Stimulated activated CD8-positive, alpha-beta memory T cell treated with anti-CD3 and anti-CD28 coated beads, Interleukin-12 subunit alpha, Interleukin-12 subunit beta, amount 100 ng/mL, for 4 hours (primary cell): ENCODE data around the gene MAGT1.
"Not testable (repeated sequence)": the region's sequence is repeated elsewhere in the genome, so short reads cannot be mapped to it uniquely, and the experiment has no call there.

ENCODE experiments used
- DNase-seq: peaks from one replicate; pipeline ENCODE4 v3.0.0-alpha.2; 2020; ENCODE audit warnings: low read depth

The MAGT1 gene

GRCh38 chrX:77894921-77895886, at the start of gene MAGT1:
Gene MAGT1, minus strand, starts transcription at chrX:77895435. Its CDS starts 25 bp downstream, at chrX:77895410.
- peak; percentile 74 for DNase-seq

- DNase-seq: not testable (repeated sequence)
Observed at GRCh38 chrX:77945031-77945430, 49.8 kb upstream of the MAGT1 start.

DNA sequence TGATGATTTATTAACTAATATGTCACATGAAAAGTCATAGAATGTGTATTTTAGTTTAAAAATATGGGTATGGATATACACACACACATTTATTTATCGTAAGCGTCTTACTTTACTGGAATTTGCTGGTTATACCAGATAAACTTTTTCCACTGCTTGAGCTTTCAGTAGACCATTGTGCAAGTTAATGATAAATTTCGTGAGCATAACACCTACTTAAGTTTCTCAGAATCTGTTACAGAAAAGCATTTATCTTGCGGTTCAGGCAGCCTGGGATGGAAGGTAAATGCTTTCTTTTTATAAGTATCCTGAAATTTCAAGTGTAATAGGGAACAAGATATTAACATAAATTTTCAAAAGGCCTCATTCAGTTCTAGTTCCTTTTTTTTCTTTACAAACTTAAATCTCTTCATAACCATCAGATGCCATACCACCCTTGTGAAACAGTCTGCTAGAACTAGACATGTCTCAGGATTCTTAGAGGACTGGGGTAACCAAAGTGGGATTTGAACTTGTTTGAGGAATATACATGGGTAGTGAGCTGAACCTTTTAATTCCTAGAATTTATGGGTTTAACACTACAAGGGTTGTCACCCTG, 42.9 kb upstream of the MAGT1 start:
- no peak for DNase-seq

GRCh38 chrX:77937291-77937690, 42.1 kb upstream of the MAGT1 start:
- no peak for DNase-seq

- DNase-seq: no peak
Observed at GRCh38 chrX:77936299-77936698, 41.1 kb upstream of the MAGT1 start.

- no peak for DNase-seq
Observed at GRCh38 chrX:77935886-77936285, 40.7 kb upstream of the MAGT1 start.

GRCh38 chrX:77930581-77930980, 35.3 kb upstream of the MAGT1 start:
- DNase-seq: no peak

DNA sequence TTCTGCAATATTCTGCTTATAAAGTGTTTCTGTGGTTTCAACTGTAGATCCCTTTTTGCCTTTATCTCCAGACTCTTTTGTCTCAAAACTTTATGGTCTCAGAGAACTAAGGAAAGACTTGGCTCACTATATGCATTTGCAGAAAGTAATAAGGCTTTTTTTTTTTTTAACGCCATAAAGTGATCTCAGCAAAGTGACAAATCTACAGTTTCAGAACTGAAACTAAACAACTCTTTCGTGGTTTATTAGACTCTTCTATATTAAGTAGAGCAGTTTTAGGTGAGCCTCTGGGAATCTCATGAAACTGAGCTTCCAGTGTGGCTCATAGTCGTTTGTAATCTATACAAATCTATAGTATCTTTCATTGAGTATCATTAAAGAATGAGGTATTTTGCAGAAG, 30.5 kb upstream of the MAGT1 start:
- no peak for DNase-seq

DNA sequence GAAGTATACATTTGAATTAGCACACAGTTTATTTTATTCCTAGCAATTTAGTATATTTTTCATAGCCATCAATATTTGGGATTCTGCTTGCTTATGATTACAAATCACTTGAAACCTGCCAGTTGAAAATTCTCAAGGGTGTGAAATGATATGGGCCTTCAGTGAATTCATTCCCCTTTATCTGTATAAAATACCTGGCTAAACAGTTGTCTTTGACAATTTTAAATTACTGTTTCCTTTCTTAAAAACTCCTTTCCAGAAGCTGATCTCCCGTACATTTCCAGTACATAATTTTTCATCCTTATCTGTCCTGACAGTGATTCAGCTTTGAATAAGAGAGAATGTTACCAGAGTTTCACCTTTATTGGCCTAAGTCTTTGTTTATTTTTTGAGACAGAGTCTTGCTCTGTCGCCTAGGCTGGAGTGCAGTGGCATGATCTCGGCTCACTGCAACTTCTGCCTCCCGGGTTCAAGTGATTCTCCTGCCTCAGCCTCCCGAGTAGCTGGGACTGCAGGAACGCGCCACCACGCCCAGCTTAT, 29.2 kb upstream of the MAGT1 start:
- no peak for DNase-seq

DNA sequence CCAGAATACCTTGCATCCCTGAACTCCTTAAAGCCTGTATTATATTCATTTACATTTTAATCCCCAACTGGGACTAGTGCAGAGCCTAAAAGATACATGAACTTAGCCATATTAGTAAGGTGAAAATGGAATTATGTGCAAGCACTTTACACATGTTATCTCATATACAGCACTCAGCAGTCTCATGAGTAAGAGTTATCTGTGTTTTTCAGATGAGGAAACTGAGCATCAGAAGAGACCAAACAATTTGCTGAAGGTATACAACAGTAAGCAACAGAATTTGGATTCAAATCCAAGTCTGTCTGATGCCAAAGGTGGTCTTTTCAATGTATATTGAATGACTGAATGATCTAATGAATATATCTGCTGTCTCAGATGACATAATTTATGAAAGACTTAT, 27.6 kb upstream of the MAGT1 start:
- DNase-seq: no peak

- not testable (repeated sequence) for DNase-seq
Observed at GRCh38 chrX:77919370-77919769, 24.1 kb upstream of the MAGT1 start.

- DNase-seq: no peak
Observed at GRCh38 chrX:77918568-77918967, 23.3 kb upstream of the MAGT1 start.

DNA sequence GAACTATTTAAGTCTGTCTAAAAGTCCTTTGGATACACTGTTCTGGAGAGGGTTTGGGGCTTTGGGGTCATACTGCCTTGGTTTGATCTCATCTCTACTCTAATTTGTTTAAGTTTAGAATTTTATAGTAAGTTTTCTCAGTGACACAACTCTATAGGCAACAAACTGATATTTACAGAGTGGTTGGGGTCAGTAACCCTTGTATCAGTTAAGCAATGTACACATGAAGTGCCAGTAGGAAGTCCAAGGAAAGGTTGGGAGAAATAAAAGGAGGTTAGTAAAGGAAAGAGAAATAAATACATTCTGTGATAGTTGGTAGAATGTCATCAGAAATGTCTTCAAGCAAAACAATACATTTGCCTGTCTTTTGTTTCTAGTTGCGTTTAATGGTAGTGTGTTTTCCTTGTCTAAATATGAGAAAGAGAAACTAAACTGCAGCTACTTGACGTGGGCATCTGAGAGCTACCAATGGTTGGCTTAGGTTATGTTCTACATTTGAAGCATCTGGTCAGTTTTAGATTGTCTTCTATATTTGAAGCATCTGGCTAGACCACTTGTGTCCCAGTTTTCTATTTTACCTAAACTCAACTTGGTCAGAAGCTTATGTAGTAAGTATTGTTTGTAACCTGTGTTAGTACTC, 22.2 kb upstream of the MAGT1 start:
- DNase-seq: no peak

GRCh38 chrX:77910108-77910840, 15.0 kb upstream of the MAGT1 start, which contains the start of gene ATP7A:
Gene ATP7A, plus strand, starts transcription at chrX:77910693. Its CDS starts 60,949 bp downstream, at chrX:77971642.
- peak; percentile 81 for DNase-seq

- DNase-seq: no peak
Observed at GRCh38 chrX:77901506-77901905, 6.3 kb upstream of the MAGT1 start.

GRCh38 chrX:77900688-77901087, 5.5 kb upstream of the MAGT1 start:
- DNase-seq: no peak

GRCh38 chrX:77899081-77899828, 4.0 kb upstream of the MAGT1 start, which contains the start of gene COX7B:
Gene COX7B, plus strand, starts transcription at chrX:77899468. Its CDS starts 86 bp downstream, at chrX:77899554.
- DNase-seq: peak; percentile 7

DNA sequence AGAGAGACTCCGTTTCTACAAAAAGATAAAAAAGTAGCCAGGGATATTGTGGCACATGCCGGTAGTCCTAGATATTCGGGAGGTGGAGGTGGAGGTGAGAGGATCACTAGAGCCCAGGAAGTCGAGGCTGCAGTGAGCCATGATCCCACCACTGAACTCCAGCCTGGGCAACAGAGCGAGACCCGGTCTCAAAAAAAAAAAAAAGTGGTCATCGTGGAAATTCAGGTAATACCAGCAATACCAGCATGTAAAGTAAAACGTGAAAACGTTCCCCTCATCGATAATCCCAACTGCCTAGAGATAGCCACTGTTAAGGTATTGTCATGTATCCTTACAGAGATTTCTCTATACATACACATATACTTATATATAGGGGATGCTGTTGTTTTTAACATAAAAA, 1.5 kb downstream of the MAGT1 start:
- DNase-seq: no peak

GRCh38 chrX:77892887-77893286, 2.3 kb downstream of the MAGT1 start:
- no peak for DNase-seq

- DNase-seq: not testable (repeated sequence)
Observed at GRCh38 chrX:77881418-77881817, 13.8 kb downstream of the MAGT1 start.

DNA sequence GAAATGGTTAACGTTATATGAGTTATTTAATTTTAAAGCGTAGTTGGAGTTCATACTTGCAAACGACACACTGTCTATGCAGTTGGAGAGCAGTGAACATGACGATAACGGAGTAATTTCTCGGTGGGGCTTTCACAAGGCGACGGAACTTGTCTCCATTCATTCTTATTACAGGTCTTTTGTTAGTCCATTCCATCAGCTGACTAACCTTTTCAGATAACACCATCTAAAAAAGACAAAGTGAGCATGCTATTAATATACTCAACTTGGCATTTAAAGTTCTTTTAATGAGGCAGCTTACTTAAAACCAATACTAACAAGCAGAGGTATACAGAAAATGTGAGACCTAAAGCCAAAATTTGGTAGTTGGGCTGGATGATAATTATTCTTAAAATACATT, 19.9 kb downstream of the MAGT1 start:
- DNase-seq: no peak
